Measurements from ENCODE around the gene RRAS. TPM values are rescaled to one million over a fixed set of nuclear protein-coding genes. Genes with fewer than 3 reads are reported as not detected.

The RRAS gene
- polyA plus RNA-seq (2011; rRNA removed) (64.2 and 93.3 TPM in 2 replicates), polyA minus RNA-seq (2011; rRNA and poly(A)+ RNA removed) (40.1 and 53.1 TPM in 2 replicates)

DNA sequence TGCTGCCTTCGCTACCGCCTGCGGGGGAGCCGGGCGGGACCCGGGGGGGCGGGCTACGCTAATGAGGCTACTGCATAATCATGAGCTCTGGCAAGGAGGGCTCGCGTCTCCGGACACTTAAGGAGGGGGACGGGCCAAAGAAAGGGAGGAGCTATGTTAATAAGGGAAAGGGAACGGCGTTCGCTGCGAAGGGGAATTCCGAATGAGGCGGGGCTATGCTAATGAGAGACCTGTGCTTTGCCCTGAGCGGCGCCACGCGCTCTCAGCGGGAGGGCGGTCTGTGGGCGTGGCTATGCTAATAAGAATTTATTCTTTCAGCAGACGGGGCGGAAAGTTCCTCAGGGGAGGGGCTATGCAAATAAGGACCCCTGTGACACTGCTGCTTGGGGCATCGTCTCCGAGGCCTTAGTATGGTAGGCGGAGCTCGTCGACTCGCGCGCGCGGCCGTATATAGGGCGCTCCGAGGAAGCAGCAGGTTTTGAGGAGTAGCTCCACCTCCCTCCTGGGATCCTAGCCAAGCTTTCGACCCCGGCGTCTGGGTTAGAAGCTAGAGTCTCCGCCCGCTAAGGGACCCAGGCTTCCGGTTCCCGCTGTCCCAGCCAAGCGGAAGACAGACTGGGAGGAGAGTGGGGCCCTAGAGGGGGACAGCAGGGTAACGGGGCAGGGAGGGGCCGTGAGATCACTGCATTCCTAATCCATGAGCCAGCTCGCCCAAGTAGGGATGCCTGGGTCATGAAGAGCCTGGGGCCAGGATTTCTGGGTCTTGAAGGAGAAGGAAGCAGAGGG lies at the start of gene RRAS:
TSS of gene RRAS (minus strand) at position 31 of the 786 bp plus-strand sequence. CDS start 45 bp downstream, outside the sequence.
- H3K27ac ChIP-seq (ENCODE audit: low read depth, low read length): peak within 1 kb of the TSS; percentile 100
- H3K9me3 ChIP-seq (ENCODE audit: control insufficient read depth, insufficient read depth, low read length): no peaks in the 10 kb centered on the region
- CTCF ChIA-PET: interaction anchor here (0.7 to 1.7 kb wide), 6 partner anchors 32 to 167 kb away, joined by 3 to 10 read pairs (median 3); partner anchors contain the start of gene FLT3LG
- peak; percentile 100 for DNase-seq (ENCODE audit: low read depth, low spot score)
- H3K4me3 ChIP-seq (ENCODE audit: low read depth, low read length): peak within 1 kb of the TSS; percentile 73
- no peaks in the 10 kb centered on the region for H3K27me3 ChIP-seq (ENCODE audit: control insufficient read depth, insufficient read depth, low read length)
- TF ChIP-seq, protein P1, sequence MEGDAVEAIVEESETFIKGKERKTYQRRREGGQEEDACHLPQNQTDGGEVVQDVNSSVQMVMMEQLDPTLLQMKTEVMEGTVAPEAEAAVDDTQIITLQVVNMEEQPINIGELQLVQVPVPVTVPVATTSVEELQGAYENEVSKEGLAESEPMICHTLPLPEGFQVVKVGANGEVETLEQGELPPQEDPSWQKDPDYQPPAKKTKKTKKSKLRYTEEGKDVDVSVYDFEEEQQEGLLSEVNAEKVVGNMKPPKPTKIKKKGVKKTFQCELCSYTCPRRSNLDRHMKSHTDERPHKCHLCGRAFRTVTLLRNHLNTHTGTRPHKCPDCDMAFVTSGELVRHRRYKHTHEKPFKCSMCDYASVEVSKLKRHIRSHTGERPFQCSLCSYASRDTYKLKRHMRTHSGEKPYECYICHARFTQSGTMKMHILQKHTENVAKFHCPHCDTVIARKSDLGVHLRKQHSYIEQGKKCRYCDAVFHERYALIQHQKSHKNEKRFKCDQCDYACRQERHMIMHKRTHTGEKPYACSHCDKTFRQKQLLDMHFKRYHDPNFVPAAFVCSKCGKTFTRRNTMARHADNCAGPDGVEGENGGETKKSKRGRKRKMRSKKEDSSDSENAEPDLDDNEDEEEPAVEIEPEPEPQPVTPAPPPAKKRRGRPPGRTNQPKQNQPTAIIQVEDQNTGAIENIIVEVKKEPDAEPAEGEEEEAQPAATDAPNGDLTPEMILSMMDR (IDR thresholded peaks at IDR 0.05; ENCODE audit: low read depth, low read length): no peak
- POLR2A ChIA-PET: interaction anchor here (0.6 to 3.8 kb wide), 16 partner anchors 8 to 234 kb away, joined by 3 to 22 read pairs (median 4); partner anchors contain the start of genes BCL2L12, IRF3, NOSIP and PRMT1

DNA sequence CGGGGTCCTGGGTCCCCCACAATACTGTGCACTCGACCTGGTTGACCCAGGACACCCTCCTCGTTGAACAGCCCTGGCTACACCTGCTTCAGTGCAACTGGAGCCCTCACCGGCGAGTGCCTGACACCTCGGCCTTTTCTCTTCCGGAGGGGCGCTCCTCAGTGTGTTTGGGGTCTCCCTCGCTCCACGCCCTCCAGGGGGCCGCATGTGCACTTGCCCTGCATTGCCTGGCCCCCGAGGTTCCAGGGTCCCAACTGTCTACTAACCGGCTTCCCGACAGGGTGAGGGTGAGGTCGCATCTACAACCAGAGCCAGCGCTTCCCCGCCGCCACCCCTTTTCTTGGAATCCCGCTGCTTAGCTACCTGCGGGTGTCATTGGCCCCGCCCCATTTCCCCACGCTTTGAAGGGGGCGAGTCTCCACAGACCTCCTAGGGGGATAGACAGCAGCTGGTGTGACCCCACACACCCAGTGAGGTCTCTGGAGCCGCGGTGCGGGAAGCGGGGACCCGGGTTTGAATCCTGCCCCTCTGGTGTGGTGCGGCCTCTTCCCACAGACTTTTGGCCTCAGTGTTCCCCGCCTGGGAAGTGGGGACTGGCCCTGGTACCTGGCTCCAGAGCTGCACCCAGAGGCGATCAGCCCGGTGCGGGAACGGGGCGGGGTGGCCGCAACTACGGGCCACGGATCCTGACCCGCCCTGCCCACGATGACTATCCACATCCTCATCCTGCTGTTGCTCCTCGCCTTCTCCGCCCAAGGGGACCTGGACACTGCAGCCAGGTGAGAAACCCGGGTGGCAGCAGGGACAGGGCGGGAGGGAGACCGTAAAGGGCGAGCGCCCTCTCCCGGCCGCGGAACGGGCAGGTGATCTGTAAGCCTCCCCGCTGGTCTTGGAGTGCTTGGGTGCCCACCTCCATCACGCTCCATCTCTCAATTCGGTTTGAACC lies 49.5 kb upstream of the RRAS start, which contains the start of gene ADM5:
TSS of gene ADM5 (plus strand) at position 462 of the 946 bp plus-strand sequence. CDS start at position 706, 244 bp downstream.
- H3K4me3 ChIP-seq (ENCODE audit: low read depth, low read length): peak within 1 kb of the TSS; percentile 73
- CTCF ChIA-PET: interaction anchor here (0.6 to 3.0 kb wide), 3 partner anchors 9 to 18 kb away, joined by 3 to 14 read pairs (median 4); no protein-coding TSS in a partner anchor
- H3K9me3 ChIP-seq (ENCODE audit: control insufficient read depth, insufficient read depth, low read length): no peaks in the 10 kb centered on the region; the same call in 1 of the 2 replicates
- peak within 1 kb of the TSS; percentile 70 for H3K27ac ChIP-seq (ENCODE audit: low read depth, low read length)
- no peaks in the 10 kb centered on the region for H3K27me3 ChIP-seq (ENCODE audit: control insufficient read depth, insufficient read depth, low read length)
- TF ChIP-seq, protein P1 (IDR thresholded peaks at IDR 0.05; ENCODE audit: low read depth, low read length): peak; percentile 55
- no peak for DNase-seq (ENCODE audit: low read depth, low spot score)
- POLR2A ChIA-PET: interaction anchor here (3.3 kb wide), 1 partner anchor 13 kb away, joined by 9 read pairs; the partner anchor contains the start of gene PRMT1

DNA sequence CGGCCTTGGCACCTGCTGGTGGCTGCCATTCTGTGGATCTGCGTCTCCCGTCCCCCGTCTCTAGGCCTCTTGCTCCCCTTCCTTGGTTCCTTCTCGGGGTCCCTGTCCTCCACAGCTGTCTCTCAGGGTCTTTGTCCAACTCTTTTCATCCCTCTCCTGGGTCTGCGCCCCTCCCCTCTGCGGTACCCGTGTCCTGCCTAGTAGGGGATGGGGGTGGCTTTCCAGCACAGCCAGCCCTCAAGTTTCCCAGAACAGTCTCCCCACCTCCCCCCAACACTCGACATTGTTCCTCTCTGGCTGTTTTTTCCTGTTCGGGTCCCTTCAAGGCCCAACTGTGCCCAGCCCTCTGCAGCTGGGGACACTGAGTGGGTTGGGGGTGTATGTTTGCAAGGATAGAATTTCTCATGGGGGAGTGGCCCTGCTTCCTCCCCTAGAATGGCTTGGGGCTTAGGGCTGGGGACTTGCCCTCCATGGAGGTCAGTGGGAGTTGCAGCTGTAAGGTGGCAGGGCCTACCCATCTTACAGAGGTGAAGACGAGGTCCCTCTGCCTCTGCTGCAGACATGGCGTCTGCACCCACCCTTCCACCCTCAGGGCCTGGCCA lies 48.7 kb upstream of the RRAS start:
- no peak for DNase-seq (ENCODE audit: low read depth, low spot score)
- Histone ChIP-seq H3K27ac (ENCODE audit: low read depth, low read length) (no peak overlapping the region), H3K27me3 (ENCODE audit: control insufficient read depth, insufficient read depth, low read length) (no peaks in the 10 kb centered on the region), H3K4me3 (ENCODE audit: low read depth, low read length) (no peak overlapping the region), H3K9me3 (ENCODE audit: control insufficient read depth, insufficient read depth, low read length) (no peaks in the 10 kb centered on the region; the same call in 1 of the 2 replicates)
- TF ChIP-seq, protein P1 (IDR thresholded peaks at IDR 0.05; ENCODE audit: low read depth, low read length): no peak
- CTCF ChIA-PET: interaction anchor here (0.6 to 3.0 kb wide), 2 partner anchors 8 to 17 kb away, joined by 3 to 14 read pairs; no protein-coding TSS in a partner anchor
- POLR2A ChIA-PET: interaction anchor here (3.3 kb wide), 1 partner anchor 12 kb away, joined by 9 read pairs; the partner anchor contains the start of gene PRMT1

DNA sequence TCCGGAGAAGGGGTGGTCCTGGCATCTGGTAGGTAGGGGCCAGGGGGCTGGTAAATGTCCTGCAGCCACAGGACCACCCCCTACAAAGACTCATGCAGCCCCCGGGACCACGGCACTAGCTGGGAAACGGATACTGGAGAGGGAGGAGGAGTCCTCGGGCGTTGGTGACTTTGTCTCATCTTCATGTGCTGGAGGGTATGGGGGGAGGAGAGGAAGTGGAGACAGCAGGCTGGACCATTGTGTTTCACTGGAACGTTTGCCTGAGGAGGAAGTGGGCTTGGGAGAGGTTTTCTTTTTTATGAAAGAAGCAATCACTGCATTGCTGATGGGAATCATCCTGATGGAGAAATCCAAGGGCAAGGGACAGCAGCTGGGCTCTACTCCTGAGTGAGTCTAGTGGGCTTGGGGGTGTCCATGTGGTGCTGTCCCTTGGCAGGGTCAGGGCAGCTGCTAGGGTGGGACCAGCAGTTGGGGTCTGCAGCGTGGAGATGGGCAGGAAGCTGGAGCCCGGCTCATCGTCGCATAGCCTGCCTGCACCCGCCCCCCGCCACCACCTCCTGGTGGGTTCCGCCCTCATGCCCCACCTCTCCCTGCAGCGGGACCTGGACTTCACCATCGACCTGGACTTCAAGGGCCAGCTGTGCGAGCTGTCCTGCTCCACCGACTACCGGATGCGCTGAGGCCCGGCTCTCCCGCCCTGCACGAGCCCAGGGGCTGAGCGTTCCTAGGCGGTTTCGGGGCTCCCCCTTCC lies 47.8 kb upstream of the RRAS start:
- POLR2A ChIA-PET: interaction anchor here (3.3 kb wide), 1 partner anchor 11 kb away, joined by 9 read pairs; the partner anchor contains the start of gene PRMT1
- DNase-seq (ENCODE audit: low read depth, low spot score): no peak

More for the DNA sequence above, 47.8 kb upstream of the RRAS start:
- CTCF ChIA-PET: no interaction called here
- Histone ChIP-seq H3K9me3 (ENCODE audit: control insufficient read depth, insufficient read depth, low read length) (no peaks in the 10 kb centered on the region; the same call in 1 of the 2 replicates), H3K27ac (ENCODE audit: low read depth, low read length) (no peak overlapping the region), H3K4me3 (ENCODE audit: low read depth, low read length) (no peak overlapping the region), H3K27me3 (ENCODE audit: control insufficient read depth, insufficient read depth, low read length) (no peaks in the 10 kb centered on the region)
- TF ChIP-seq, protein P1 (IDR thresholded peaks at IDR 0.05; ENCODE audit: low read depth, low read length): no peak

Measured in AG04450 (cell line).